Renal cortical epithelial cell (primary cell): ENCODE data around the gene ZKSCAN5. TPM values are rescaled to one million over a fixed set of nuclear protein-coding genes. Genes with fewer than 3 reads are reported as not detected.
"Not testable (repeated sequence)": the region's sequence is repeated elsewhere in the genome, so short reads cannot be mapped to it uniquely, and the experiment has no call there.

ENCODE experiments used
- DNase-seq: peaks from one replicate; pipeline ENCODE4 v3.0.0-alpha.2; 2011; ENCODE audit warnings: low read depth
- total RNA-seq: library from RNA; depleted of rRNA; stranded (reverse); fragments of >200 nt; gene quantifications from 2 replicates; pipeline ENCODE4 v1.2.3, GENCODE V29; 2014

The ZKSCAN5 gene
- total RNA-seq, 1 donor from 2014 or later = 19.8 TPM

GRCh38 chr7:99497766-99498545, 6.5 kb upstream of the ZKSCAN5 start:
- no peak for DNase-seq

GRCh38 chr7:99498546-99498944, 5.9 kb upstream of the ZKSCAN5 start:
- no peak for DNase-seq

- peak; percentile 10 for DNase-seq
These were observed 5.1 kb upstream of the ZKSCAN5 start for GRCh38 chr7:99499371-99499720.

GRCh38 chr7:99499721-99500636, 4.5 kb upstream of the ZKSCAN5 start, which contains the start of gene ZNF394:
ZNF394 (minus strand) TSS chr7:99500281; CDS start chr7:99500093, 188 bp downstream.
- peak; percentile 81 for DNase-seq

GRCh38 chr7:99500637-99501009, 3.8 kb upstream of the ZKSCAN5 start:
- DNase-seq = no peak

- DNase-seq = not testable (repeated sequence)
These were observed 3.2 kb upstream of the ZKSCAN5 start for GRCh38 chr7:99501236-99501635.

- DNase-seq = no peak
These were observed 220 bp upstream of the ZKSCAN5 start for GRCh38 chr7:99504281-99504602.

- DNase-seq = no peak
These were observed 831 bp downstream of the ZKSCAN5 start for GRCh38 chr7:99505324-99505662.

- DNase-seq = no peak
These were observed 9.6 kb downstream of the ZKSCAN5 start for GRCh38 chr7:99514050-99514449.

GRCh38 chr7:99521399-99521798, 16.9 kb downstream of the ZKSCAN5 start:
- no peak for DNase-seq

GRCh38 chr7:99525713-99526440, 21.4 kb downstream of the ZKSCAN5 start:
- DNase-seq = no peak

- DNase-seq = no peak
These were observed 26.9 kb downstream of the ZKSCAN5 start for GRCh38 chr7:99531354-99531765.

- no peak for DNase-seq
These were observed 31.2 kb downstream of the ZKSCAN5 start for GRCh38 chr7:99535667-99536066.

GRCh38 chr7:99539213-99539811, 34.9 kb downstream of the ZKSCAN5 start:
- no peak for DNase-seq

GRCh38 chr7:99540542-99540941, 36.1 kb downstream of the ZKSCAN5 start:
- no peak for DNase-seq

GRCh38 chr7:99541212-99541611, 36.8 kb downstream of the ZKSCAN5 start:
- no peak for DNase-seq

- no peak for DNase-seq
These were observed 38.7 kb downstream of the ZKSCAN5 start for GRCh38 chr7:99543081-99543671.

- no peak for DNase-seq
These were observed 39.5 kb downstream of the ZKSCAN5 start for GRCh38 chr7:99543916-99544315.

GRCh38 chr7:99545308-99545707, 40.8 kb downstream of the ZKSCAN5 start:
- not testable (repeated sequence) for DNase-seq

GRCh38 chr7:99549545-99549944, 45.1 kb downstream of the ZKSCAN5 start:
- not testable (repeated sequence) for DNase-seq

GRCh38 chr7:99551334-99551733, 46.9 kb downstream of the ZKSCAN5 start:
- no peak for DNase-seq
